ENCODE measurements around the gene IER5L. TPM values are rescaled to one million over a fixed set of nuclear protein-coding genes. Genes with fewer than 3 reads are reported as not detected.

The IER5L gene
- total RNA-seq, 6 donors from 2014 or later, result 3.7 to 17.0 (median 10.3) TPM

DNA sequence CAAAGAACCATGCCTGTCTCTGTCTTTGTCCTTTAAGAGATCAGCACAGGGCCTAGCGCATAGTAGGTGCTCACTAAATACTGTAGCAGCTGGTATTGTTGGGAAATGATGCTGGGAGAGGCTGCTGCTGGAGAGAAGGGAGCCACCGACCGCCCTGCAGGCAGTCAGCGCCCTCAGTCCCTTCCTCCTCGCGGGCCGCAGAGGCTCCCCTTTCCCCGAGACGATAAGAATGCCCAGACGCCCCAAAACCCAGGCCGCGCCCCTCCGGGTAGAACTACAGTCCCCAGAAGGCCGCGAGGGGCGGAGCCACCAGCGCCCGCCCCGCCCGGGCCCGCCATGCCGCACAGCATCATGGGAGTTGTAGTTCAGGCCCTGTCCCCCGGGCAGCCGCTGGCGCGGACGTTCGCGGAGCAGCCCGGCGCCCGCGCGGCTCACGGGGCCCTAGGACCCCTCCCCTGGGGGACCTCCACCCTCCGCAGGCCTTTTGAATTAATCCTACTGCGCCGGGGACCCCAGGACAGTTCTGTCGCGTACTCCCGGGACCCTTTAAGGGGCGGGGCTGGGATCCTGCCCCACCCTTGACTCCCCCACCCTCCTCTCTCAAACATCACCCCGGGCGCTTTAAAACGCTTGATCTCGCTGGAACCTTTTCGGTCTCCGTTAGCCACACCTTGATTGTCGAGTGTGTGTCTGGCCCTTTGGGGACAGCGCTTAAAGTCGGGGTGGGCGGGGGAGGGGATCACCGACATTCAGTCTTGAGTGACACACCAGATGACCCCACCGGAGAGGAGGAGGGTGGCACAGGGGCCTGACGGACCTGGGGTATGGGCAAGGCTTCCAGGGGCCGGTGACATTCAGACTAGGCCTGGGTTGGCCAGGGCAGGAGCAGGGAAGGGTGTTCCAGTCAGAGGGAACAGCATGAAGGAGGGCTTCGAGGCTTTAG is 24.8 kb upstream of the IER5L start:
- DNase-seq, result peak; percentile 87 to 97
- Histone ChIP-seq H3K27me3 (no peaks in the 10 kb centered on the region), H3K9me3 (no peaks in the 10 kb centered on the region), H3K4me3 (peak overlapping the region; percentile 31 to 65 (median 58)), H3K27ac (peak overlapping the region; percentile 90 to 96 (median 94)), H3K36me3 (no peaks in the 10 kb centered on the region), H3K4me1 (peaks cover 4 to 20% (median 8%) of the 10 kb centered on the region in 4 donors)
- peak; percentile 90 to 96 for ATAC-seq (ENCODE audit: low FRiP score in 2 of 2)
- TF ChIP-seq POLR2A (IDR thresholded peaks at IDR 0.05), result peak in 1 of 4 donors; percentile 63
- TF ChIP-seq POLR2AphosphoS5 (IDR thresholded peaks at IDR 0.05), result peak; percentile 18 to 57
- TF ChIP-seq, protein P1, sequence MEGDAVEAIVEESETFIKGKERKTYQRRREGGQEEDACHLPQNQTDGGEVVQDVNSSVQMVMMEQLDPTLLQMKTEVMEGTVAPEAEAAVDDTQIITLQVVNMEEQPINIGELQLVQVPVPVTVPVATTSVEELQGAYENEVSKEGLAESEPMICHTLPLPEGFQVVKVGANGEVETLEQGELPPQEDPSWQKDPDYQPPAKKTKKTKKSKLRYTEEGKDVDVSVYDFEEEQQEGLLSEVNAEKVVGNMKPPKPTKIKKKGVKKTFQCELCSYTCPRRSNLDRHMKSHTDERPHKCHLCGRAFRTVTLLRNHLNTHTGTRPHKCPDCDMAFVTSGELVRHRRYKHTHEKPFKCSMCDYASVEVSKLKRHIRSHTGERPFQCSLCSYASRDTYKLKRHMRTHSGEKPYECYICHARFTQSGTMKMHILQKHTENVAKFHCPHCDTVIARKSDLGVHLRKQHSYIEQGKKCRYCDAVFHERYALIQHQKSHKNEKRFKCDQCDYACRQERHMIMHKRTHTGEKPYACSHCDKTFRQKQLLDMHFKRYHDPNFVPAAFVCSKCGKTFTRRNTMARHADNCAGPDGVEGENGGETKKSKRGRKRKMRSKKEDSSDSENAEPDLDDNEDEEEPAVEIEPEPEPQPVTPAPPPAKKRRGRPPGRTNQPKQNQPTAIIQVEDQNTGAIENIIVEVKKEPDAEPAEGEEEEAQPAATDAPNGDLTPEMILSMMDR (IDR thresholded peaks at IDR 0.05), result peak in 2 of 6 experiments; percentile 7 to 13
- TF ChIP-seq EP300 (IDR thresholded peaks at IDR 0.05), result no peak
- 8% methylated on average over 12 to 45 of the region's 57 CpGs for WGBS, 2 donors

DNA sequence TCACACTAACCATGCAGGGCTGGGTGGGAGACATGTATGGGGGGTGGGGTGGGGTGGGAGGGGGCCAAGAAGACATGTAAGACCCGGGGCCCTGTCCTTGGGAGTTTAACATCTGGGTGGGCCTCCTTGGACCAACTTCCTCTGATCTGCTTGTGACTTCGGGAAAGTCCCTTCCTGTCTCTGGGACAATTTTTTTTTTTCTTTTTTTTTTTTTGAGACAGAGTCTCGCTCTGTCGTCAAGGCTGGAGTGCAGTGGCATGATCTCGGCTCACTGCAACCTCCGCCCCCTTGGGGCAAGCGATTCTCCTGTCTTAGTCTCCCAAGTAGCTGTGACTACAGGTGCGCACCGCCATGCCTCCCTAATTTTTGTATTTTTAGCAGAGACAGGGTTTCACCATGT is 23.8 kb upstream of the IER5L start:
- Histone ChIP-seq H3K9me3 (no peaks in the 10 kb centered on the region), H3K27ac (no peak overlapping the region), H3K4me3 (no peak overlapping the region), H3K27me3 (no peaks in the 10 kb centered on the region), H3K4me1 (peaks cover 4 to 20% (median 9%) of the 10 kb centered on the region in 4 donors), H3K36me3 (no peaks in the 10 kb centered on the region)
- WGBS, 2 donors, result 49 to 61% methylated on average over 9 of the region's 9 CpGs
- no peak for ATAC-seq (ENCODE audit: low FRiP score in 2 of 2)
- no peak for TF ChIP-seq POLR2AphosphoS5 (IDR thresholded peaks at IDR 0.05)
- no peak for TF ChIP-seq EP300 (IDR thresholded peaks at IDR 0.05)
- TF ChIP-seq, protein P1 (IDR thresholded peaks at IDR 0.05), result no peak
- no peak for TF ChIP-seq POLR2A (IDR thresholded peaks at IDR 0.05)
- no peak for DNase-seq

DNA sequence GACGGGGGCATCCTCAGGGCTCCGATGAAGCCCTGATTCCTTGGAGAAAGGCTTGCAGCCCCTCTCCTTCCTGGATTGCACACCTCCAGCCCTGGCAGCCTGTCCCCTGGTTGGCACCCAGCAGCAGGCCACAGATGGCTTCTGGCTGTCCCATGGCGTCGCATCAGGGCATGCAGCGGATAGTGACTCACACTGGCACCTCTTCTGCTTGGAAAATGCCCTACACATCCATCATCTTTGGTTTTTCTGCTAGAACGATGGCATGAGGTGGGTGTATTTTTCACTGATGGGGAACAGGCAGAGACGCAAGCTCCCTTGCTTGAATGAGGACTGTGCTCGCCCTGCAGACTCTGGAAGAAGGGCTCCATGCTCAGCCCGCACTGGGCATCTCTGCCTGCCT is 23.2 kb upstream of the IER5L start:
- Histone ChIP-seq H3K4me1 (peaks cover 4 to 20% (median 9%) of the 10 kb centered on the region in 4 donors), H3K36me3 (no peaks in the 10 kb centered on the region), H3K27me3 (no peaks in the 10 kb centered on the region), H3K4me3 (no peak overlapping the region), H3K27ac (no peak overlapping the region), H3K9me3 (no peaks in the 10 kb centered on the region)
- 81 to 93% methylated on average over 6 to 9 of the region's 9 CpGs for WGBS, 2 donors
- TF ChIP-seq, protein P1 (IDR thresholded peaks at IDR 0.05), result no peak
- TF ChIP-seq POLR2AphosphoS5 (IDR thresholded peaks at IDR 0.05) (no peak), EP300 (IDR thresholded peaks at IDR 0.05) (no peak), POLR2A (IDR thresholded peaks at IDR 0.05) (no peak)
- ATAC-seq (ENCODE audit: low FRiP score in 2 of 2), result no peak
- no peak for DNase-seq

DNA sequence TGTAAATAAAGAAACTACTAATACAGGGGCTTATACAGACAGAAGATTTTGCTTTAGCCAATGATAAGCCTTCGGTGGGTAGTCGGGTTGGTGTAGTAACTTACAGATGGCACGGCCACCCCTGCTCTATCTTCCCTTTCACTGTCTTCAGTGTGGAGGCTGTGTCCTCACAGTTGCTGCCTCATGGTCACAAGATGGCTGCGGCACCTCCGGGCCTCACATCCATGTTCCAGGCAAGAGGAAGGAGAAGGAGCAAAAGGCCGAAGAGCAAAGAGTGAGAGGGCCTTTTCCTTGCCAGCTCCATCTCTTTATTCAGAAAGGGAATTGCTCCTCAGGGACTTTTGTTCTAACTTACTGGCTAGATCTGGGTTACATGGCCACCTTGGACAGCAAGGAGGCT is 22.2 kb upstream of the IER5L start:
- Histone ChIP-seq H3K9me3 (no peaks in the 10 kb centered on the region), H3K4me3 (no peak overlapping the region), H3K27ac (no peak overlapping the region), H3K4me1 (peaks cover 4 to 20% (median 9%) of the 10 kb centered on the region in 4 donors), H3K27me3 (no peaks in the 10 kb centered on the region), H3K36me3 (no peaks in the 10 kb centered on the region)
- DNase-seq (no peak), ATAC-seq (ENCODE audit: low FRiP score in 2 of 2) (no peak)
- whole genome bisulfite sequencing, 2 donors, result 94 to 97% methylated on average over 6 of the region's 6 CpGs
- TF ChIP-seq POLR2AphosphoS5 (IDR thresholded peaks at IDR 0.05), result no peak
- TF ChIP-seq, protein P1 (IDR thresholded peaks at IDR 0.05), result no peak
- no peak for TF ChIP-seq POLR2A (IDR thresholded peaks at IDR 0.05)
- no peak for TF ChIP-seq EP300 (IDR thresholded peaks at IDR 0.05)
